SK-N-SH treated with all-trans-retinoic acid at 6 μM for 48 hours (cell line): ENCODE results near the gene GTF3C4.

Experiments
- CSDC2 ChIP-seq: fragments of 250-450 bp; sonication (Bioruptor Pico); IDR thresholded peaks from 2 replicates; pipeline ENCODE4 v1.5.0; 2020; ENCODE audit warnings: mild to moderate bottlenecking, moderate library complexity
- ISL1 ChIP-seq: fragments of 250-450 bp; sonication (Bioruptor Pico); IDR thresholded peaks from 2 replicates; pipeline ENCODE4 v2.1.2; 2022; ENCODE audit warnings: mild to moderate bottlenecking, moderate library complexity
- PPARA ChIP-seq: fragments of 250-450 bp; sonication (Bioruptor Pico); IDR thresholded peaks from 2 replicates; pipeline ENCODE4 v1.5.0; 2020; ENCODE audit warnings: mild to moderate bottlenecking, borderline replicate concordance
- TOX ChIP-seq: fragments of 250-450 bp; sonication (Bioruptor Pico); IDR thresholded peaks from 2 replicates; pipeline ENCODE4 v1.8.0; 2021; ENCODE audit warnings: mild to moderate bottlenecking, moderate library complexity, borderline replicate concordance
- ZNF565 ChIP-seq: fragments of 450-650 bp; formaldehyde crosslinking; conservative IDR thresholded peaks from 2 replicates; pipeline ENCODE4 v1.5.0; 2020; ENCODE audit warnings: low read depth, mild to moderate bottlenecking, moderate library complexity
- TF ChIP-seq, protein P1 (sequence below): fragments of 250-450 bp; sonication (Bioruptor Pico); IDR thresholded peaks from 2 replicates; pipeline ENCODE4 v1.5.0; 2020; ENCODE audit warnings: mild to moderate bottlenecking, moderate library complexity

DNA sequence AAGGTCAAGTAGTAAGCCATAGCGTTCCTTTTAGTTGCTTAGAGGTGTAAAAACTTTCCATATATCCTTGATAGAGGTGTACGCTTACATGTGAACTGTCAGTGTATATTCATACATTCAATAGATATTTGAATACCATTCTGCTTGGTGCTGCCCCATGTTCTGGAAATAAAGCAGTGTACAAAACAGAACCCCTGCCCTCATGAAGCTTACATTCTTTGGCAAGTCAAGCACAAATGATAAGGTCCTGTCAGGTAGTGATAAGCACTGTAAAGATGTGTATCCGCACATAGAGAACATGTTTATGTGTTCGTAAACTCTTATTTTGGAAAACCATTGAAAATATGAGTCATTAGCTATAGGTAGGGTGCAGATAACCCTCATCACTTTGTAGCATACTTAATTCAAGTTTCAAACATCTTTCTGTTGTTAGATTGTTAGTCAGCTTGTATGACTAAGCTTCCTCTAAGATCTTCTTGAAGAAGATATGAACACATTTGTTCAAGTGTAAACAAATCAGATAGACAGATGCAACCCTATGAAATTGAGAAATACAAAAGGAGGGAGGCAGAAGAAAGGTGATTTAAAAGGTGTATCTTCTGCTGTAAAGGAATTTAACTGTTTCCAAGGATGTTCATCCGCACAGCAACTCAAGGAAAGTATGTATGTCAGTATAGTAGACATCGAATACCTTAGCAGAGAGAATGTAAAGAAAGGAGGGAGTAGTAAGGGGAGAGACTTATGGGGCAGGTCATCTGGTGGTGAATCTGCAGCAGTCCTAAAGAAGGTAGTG lies 1.6 kb downstream of the GTF3C4 start:
- TF ChIP-seq ISL1 (CRISPR knock-in tag) (no peak), PPARA (CRISPR knock-in tag) (no peak), CSDC2 (CRISPR knock-in tag) (no peak), TOX (CRISPR knock-in tag) (no peak), ZNF565 (no peak)
- TF ChIP-seq, protein P1, sequence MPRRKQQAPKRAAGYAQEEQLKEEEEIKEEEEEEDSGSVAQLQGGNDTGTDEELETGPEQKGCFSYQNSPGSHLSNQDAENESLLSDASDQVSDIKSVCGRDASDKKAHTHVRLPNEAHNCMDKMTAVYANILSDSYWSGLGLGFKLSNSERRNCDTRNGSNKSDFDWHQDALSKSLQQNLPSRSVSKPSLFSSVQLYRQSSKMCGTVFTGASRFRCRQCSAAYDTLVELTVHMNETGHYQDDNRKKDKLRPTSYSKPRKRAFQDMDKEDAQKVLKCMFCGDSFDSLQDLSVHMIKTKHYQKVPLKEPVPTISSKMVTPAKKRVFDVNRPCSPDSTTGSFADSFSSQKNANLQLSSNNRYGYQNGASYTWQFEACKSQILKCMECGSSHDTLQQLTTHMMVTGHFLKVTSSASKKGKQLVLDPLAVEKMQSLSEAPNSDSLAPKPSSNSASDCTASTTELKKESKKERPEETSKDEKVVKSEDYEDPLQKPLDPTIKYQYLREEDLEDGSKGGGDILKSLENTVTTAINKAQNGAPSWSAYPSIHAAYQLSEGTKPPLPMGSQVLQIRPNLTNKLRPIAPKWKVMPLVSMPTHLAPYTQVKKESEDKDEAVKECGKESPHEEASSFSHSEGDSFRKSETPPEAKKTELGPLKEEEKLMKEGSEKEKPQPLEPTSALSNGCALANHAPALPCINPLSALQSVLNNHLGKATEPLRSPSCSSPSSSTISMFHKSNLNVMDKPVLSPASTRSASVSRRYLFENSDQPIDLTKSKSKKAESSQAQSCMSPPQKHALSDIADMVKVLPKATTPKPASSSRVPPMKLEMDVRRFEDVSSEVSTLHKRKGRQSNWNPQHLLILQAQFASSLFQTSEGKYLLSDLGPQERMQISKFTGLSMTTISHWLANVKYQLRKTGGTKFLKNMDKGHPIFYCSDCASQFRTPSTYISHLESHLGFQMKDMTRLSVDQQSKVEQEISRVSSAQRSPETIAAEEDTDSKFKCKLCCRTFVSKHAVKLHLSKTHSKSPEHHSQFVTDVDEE, result no peak
